Ishikawa (cell line): ENCODE results near the gene FOXN1.

Source experiments
- CEBPB ChIP-seq: IDR thresholded peaks from 2 replicates; pipeline ENCODE4 v1.6.1; 2012
- CREB1 ChIP-seq: IDR thresholded peaks from 2 replicates; pipeline ENCODE4 v1.6.1; 2012; ENCODE audit warnings: low read depth
- EGR1 ChIP-seq: IDR thresholded peaks from 2 replicates; pipeline ENCODE4 v1.6.1; 2012
- EP300 ChIP-seq: IDR thresholded peaks from 2 replicates; pipeline ENCODE4 v1.6.1; 2012; ENCODE audit warnings: borderline replicate concordance
- FOXM1 ChIP-seq: IDR thresholded peaks from 2 replicates; pipeline ENCODE4 v1.6.1; 2012; ENCODE audit warnings: low read depth, borderline replicate concordance
- MAX ChIP-seq: IDR thresholded peaks from 2 replicates; pipeline ENCODE4 v1.6.1; 2012
- NFIC ChIP-seq: IDR thresholded peaks from 2 replicates; pipeline ENCODE4 v1.6.1; 2012
- RAD21 ChIP-seq: IDR thresholded peaks from 2 replicates; pipeline ENCODE4 v1.6.1; 2012; ENCODE audit warnings: low read depth
- REST ChIP-seq: IDR thresholded peaks from 2 replicates; pipeline ENCODE4 v1.6.1; 2012; ENCODE audit warnings: low read depth, mild to moderate bottlenecking
- TAF1 ChIP-seq: IDR thresholded peaks from 2 replicates; pipeline ENCODE4 v1.6.1; 2012; ENCODE audit warnings: low read depth, mild to moderate bottlenecking
- TCF12 ChIP-seq: IDR thresholded peaks from 2 replicates; pipeline ENCODE4 v1.6.1; 2012; ENCODE audit warnings: low read depth
- USF1 ChIP-seq: IDR thresholded peaks from 2 replicates; pipeline ENCODE4 v1.6.1; 2012
- YY1 ChIP-seq: IDR thresholded peaks from 2 replicates; pipeline ENCODE4 v1.6.1; 2012; ENCODE audit warnings: low read depth
- ZBTB7A ChIP-seq: IDR thresholded peaks from 2 replicates; pipeline ENCODE4 v1.6.1; 2012; ENCODE audit warnings: low read depth

GRCh38 chr17:28500712-28501379 lies 5.3 kb upstream of the FOXN1 start:
- no peak for TF ChIP-seq EP300
- no peak for TF ChIP-seq MAX
- TF ChIP-seq TAF1: no peak
- TF ChIP-seq CREB1: no peak
- no peak for TF ChIP-seq RAD21
- no peak for TF ChIP-seq FOXM1
- no peak for TF ChIP-seq ZBTB7A
- no peak for TF ChIP-seq EGR1
- no peak for TF ChIP-seq REST
- TF ChIP-seq NFIC: no peak
- TF ChIP-seq CEBPB: no peak
- no peak for TF ChIP-seq USF1
- TF ChIP-seq YY1: no peak
- no peak for TF ChIP-seq TCF12
